Neutrophil (primary cell): Measurements from ENCODE around the gene TLN1.

Experiments used
- H3K27ac ChIP-seq: fragments of 200-600 bp; sonication (generic); 2 replicates; pipeline ENCODE4 v1.5.1; 2016; ENCODE audit warnings: mild to moderate bottlenecking, moderate library complexity
- H3K27me3 ChIP-seq: fragments of 200-600 bp; sonication (generic); 2 replicates; pipeline ENCODE4 v1.6.0; 2016; ENCODE audit warnings: mild to moderate bottlenecking
- H3K36me3 ChIP-seq: fragments of 200-600 bp; sonication (generic); 2 replicates; pipeline ENCODE4 v1.5.1; 2017
- H3K4me1 ChIP-seq, 2 experiments: fragments of 200-600 bp in 1 of 2; sonication (generic) in 1 of 2; 1 replicate in 1 of 2; 2 replicates in 1 of 2; pipeline versions ENCODE4 v1.5.1 to v1.6.1; 2013 to 2016; ENCODE audit warnings: low read depth in 1 of 2, low read length in 1 of 2, mild to moderate bottlenecking in 1 of 2, moderate library complexity in 1 of 2; ENCODE audit not compliant: control insufficient read depth in 1 of 2, insufficient read depth in 1 of 2
- H3K4me3 ChIP-seq, 2 experiments: fragments of 200-600 bp in 1 of 2; sonication (generic) in 1 of 2; 1 replicate in 1 of 2; 2 replicates in 1 of 2; pipeline ENCODE4 v1.5.1; 2013 to 2016; ENCODE audit warnings: low read depth in 1 of 2, low read length in 1 of 2, mild to moderate bottlenecking in 1 of 2, moderate library complexity in 1 of 2
- H3K9me3 ChIP-seq: fragments of 200-600 bp; sonication (generic); 2 replicates; pipeline ENCODE4 v1.5.1; 2016
- TF ChIP-seq, protein P1 (sequence below): fragments of 200-600 bp; sonication (generic); IDR thresholded peaks from 2 replicates; pipeline ENCODE4 v1.5.1; 2016; ENCODE audit warnings: antibody characterized with exemption

The TLN1 gene

DNA sequence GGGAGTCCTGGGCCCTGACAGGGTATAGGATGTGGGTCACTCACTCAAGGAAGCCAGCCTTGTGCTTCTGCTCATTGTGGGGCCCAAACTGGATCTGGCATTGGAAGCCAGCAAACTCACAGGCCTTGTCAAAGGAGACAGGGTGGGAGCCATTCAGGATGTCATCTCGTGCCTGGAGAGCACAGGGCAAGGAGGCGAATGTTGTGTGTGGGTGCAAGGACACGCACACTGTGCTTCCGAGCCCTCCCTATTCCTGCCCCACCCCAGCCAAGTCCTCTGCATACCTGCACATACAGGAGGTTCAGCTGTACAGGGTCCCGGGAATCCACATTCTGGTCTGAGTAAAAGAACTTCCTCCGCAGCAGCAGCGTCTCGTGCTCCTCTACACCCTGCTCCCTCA, 8.1 kb downstream of the TLN1 start:
- peaks cover 23 to 25% of the 10 kb centered on the region in 2 experiments for H3K4me1 ChIP-seq

GRCh38 chr9:35723426-35723825, 8.6 kb downstream of the TLN1 start:
- Histone ChIP-seq H3K4me3 (no peak overlapping the region), H3K27ac (no peak overlapping the region), H3K9me3 (no peaks in the 10 kb centered on the region), H3K4me1 (peaks cover 18 to 20% of the 10 kb centered on the region in 2 experiments), H3K27me3 (no peaks in the 10 kb centered on the region), H3K36me3 (peaks cover 96% of the 10 kb centered on the region)
- TF ChIP-seq, protein P1, sequence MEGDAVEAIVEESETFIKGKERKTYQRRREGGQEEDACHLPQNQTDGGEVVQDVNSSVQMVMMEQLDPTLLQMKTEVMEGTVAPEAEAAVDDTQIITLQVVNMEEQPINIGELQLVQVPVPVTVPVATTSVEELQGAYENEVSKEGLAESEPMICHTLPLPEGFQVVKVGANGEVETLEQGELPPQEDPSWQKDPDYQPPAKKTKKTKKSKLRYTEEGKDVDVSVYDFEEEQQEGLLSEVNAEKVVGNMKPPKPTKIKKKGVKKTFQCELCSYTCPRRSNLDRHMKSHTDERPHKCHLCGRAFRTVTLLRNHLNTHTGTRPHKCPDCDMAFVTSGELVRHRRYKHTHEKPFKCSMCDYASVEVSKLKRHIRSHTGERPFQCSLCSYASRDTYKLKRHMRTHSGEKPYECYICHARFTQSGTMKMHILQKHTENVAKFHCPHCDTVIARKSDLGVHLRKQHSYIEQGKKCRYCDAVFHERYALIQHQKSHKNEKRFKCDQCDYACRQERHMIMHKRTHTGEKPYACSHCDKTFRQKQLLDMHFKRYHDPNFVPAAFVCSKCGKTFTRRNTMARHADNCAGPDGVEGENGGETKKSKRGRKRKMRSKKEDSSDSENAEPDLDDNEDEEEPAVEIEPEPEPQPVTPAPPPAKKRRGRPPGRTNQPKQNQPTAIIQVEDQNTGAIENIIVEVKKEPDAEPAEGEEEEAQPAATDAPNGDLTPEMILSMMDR = no peak

More for the DNA sequence above, 8.1 kb downstream of the TLN1 start:
- TF ChIP-seq, protein P1 = no peak
- Histone ChIP-seq H3K27me3 (no peaks in the 10 kb centered on the region), H3K27ac (no peak overlapping the region), H3K9me3 (no peaks in the 10 kb centered on the region), H3K36me3 (peaks cover 96% of the 10 kb centered on the region), H3K4me3 (no peak overlapping the region)

- H3K4me1 ChIP-seq = no peaks in the 10 kb centered on the region
- peaks cover 6% of the 10 kb centered on the region for H3K9me3 ChIP-seq
- TF ChIP-seq, protein P1 = no peak
- no peak overlapping the region for H3K27ac ChIP-seq
- H3K36me3 ChIP-seq = peaks cover 100% of the 10 kb centered on the region
- no peak overlapping the region for H3K4me3 ChIP-seq
- H3K27me3 ChIP-seq = no peaks in the 10 kb centered on the region
These were observed 12.4 kb downstream of the TLN1 start for GRCh38 chr9:35719546-35719945.

DNA sequence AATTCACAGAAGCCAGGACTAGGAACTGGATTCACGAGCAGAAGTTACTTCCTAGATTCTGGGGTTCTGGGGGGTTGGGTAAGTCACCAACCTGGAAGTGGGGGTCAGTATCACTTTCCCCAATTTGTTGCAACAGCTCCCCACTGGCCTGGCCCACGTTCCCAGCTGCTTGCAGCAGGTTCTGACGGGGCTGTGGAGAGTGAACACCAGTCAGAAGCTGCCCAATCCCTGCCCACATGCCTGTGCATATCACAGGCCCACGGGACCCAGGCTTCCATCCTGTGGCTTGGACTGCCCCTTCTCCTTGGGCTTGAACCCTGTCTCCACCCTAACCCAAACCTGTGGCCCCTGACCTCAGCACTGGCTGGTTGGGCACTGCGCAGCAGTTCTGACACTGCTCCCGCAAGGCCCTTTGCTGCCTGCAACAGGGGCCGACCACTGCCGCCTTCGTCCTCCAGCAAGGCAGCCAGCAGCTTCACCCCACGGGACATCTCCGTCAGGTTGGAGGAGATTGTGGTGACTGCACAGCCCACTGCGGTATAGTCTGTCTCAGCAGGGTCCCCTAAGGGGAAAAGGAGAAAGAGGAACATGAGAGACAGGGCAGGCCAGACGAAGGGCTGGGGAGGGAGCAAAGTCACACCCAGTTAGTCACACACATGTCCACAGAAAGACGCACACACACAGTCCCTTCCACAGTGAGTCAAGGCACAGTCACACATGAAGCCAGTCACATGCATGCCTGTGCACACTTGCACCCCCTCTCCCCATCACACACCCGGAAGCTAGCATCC, 13.1 kb downstream of the TLN1 start:
- H3K4me3 ChIP-seq = no peak overlapping the region
- TF ChIP-seq, protein P1 = no peak
- no peaks in the 10 kb centered on the region for H3K4me1 ChIP-seq
- H3K9me3 ChIP-seq = peaks cover 6% of the 10 kb centered on the region
- H3K27ac ChIP-seq = no peak overlapping the region
- no peaks in the 10 kb centered on the region for H3K27me3 ChIP-seq
- peaks cover 100% of the 10 kb centered on the region for H3K36me3 ChIP-seq

DNA sequence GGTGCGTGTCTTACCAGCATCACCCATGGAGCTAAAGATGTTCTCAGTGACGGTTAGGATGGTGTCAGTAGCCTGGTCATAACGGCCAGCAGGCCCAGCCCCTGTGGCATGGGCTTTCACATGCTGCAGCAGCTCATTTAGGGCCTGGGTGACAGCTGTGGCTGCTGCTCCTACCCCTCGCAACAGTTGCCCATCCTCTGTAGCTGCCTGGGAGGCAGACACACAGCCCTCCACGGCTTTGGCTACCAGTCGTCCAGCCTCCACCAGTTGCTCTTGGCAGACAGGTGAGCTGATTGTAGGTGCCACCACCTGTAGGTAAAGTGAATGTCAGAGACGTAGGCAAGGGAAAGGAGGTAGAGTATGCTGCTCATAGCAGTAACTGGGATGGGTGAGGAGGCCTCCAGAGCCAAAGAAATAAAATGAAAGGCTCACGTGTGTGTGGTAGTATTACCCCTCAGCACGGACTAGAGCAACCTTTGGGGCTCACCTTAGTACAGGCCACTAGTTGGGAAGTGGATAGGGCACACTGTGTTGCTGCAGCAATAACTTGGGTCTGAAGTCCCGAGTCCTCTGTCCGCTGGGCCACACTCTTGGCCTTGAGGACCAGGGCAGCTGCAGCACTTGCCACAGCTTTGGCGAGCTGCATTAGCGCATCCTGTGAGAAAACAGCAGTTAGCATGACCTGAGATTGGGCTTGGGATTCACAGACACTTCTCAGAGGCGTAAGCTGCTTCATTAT, 14.7 kb downstream of the TLN1 start:
- no peak overlapping the region for H3K4me3 ChIP-seq
- TF ChIP-seq, protein P1 = no peak
- H3K9me3 ChIP-seq = peaks cover 6% of the 10 kb centered on the region
- H3K27me3 ChIP-seq = no peaks in the 10 kb centered on the region
- peaks cover 100% of the 10 kb centered on the region for H3K36me3 ChIP-seq
- no peak overlapping the region for H3K27ac ChIP-seq
- no peaks in the 10 kb centered on the region for H3K4me1 ChIP-seq
